Vagina (tissue), 2 donors: Measurements from ENCODE around the gene RPIA.
"Not testable (repeated sequence)": the region's sequence is repeated elsewhere in the genome, so short reads cannot be mapped to it uniquely, and the experiment has no call there.

Experiments used
- CTCF ChIP-seq, 3 experiments: fragments of 450-650 bp in 2 of 3; fragments of 200-600 bp in 1 of 3; sonication (generic) in 1 of 3; IDR thresholded peaks; one replicate each; pipeline ENCODE4 v1.5.1; 2017 to 2019; ENCODE audit warnings: antibody characterized with exemption in 3 of 3, mild to moderate bottlenecking in 2 of 3, moderate library complexity in 2 of 3
- POLR2A ChIP-seq, 2 donors: fragments of 450-650 bp; IDR thresholded peaks; one replicate each; pipeline ENCODE4 v1.6.1; 2017; ENCODE audit warnings: antibody characterized with exemption in 2 of 2, mild to moderate bottlenecking in 2 of 2, moderate library complexity in 2 of 2
- POLR2AphosphoS5 ChIP-seq, 2 donors: sonication (generic); formaldehyde crosslinking; IDR thresholded peaks; one replicate each; pipeline ENCODE4 v1.9.0; 2017; ENCODE audit warnings: antibody characterized with exemption in 2 of 2, mild to moderate bottlenecking in 2 of 2, low read depth in 1 of 2; ENCODE audit not compliant: insufficient read depth in 1 of 2

GRCh38 chr2:88765889-88766481 lies 74.5 kb downstream of the RPIA start:
- not testable (repeated sequence) for TF ChIP-seq CTCF (IDR thresholded peaks at IDR 0.05); POLR2AphosphoS5 (IDR thresholded peaks at IDR 0.05; ENCODE audit: insufficient read depth in 1 of 2, low read depth in 1 of 2); POLR2A (IDR thresholded peaks at IDR 0.05)
